Spleen (tissue), 11 donors: ENCODE measurements around the gene C16orf95. TPM values are rescaled to one million over a fixed set of nuclear protein-coding genes. Genes with fewer than 3 reads are reported as not detected.

Experiments used
- DNase-seq: peaks from one replicate; pipeline ENCODE4 v3.0.0-alpha.2; 2020
- H3K27ac ChIP-seq, 8 donors: fragments of 200-600 bp; sonication (generic) in 7 of 8; 1 replicate in 4 of 8; 2 replicates in 4 of 8; pipeline versions ENCODE4 v1.5.0 to v1.8.0; 2016 to 2021; ENCODE audit warnings: inconsistent platforms in 4 of 8, mild to moderate bottlenecking in 4 of 8, moderate library complexity in 1 of 8
- H3K27me3 ChIP-seq, 7 donors: fragments of 200-600 bp; sonication (generic) in 6 of 7; replicated peaks in 1 of 7; 1 replicate in 4 of 7; 2 replicates in 3 of 7; pipeline versions ENCODE4 v1.5.0 to v1.8.0; 2016 to 2021; ENCODE audit warnings: inconsistent platforms in 3 of 7, mild to moderate bottlenecking in 1 of 7
- H3K36me3 ChIP-seq, 6 donors: fragments of 200-600 bp; sonication (generic) in 5 of 6; 1 replicate in 4 of 6; 2 replicates in 2 of 6; pipeline versions ENCODE4 v1.5.0 to v1.8.0; 2016 to 2021; ENCODE audit warnings: inconsistent platforms in 2 of 6
- H3K4me1 ChIP-seq, 6 donors: fragments of 200-600 bp; sonication (generic) in 5 of 6; 1 replicate in 3 of 6; 2 replicates in 3 of 6; pipeline versions ENCODE4 v1.5.0 to v1.8.0; 2016 to 2021; ENCODE audit warnings: inconsistent platforms in 3 of 6
- H3K4me3 ChIP-seq, 8 donors: fragments of 200-600 bp; sonication (generic) in 7 of 8; 1 replicate in 4 of 8; 2 replicates in 4 of 8; pipeline versions ENCODE4 v1.5.0 to v1.8.0; 2016 to 2021; ENCODE audit warnings: inconsistent platforms in 4 of 8, mild to moderate bottlenecking in 4 of 8, moderate library complexity in 2 of 8
- H3K9me3 ChIP-seq, 8 donors: fragments of 200-600 bp; sonication (generic) in 7 of 8; 1 replicate in 4 of 8; 2 replicates in 4 of 8; pipeline versions ENCODE4 v1.5.0 to v1.8.0; 2016 to 2021; ENCODE audit warnings: inconsistent platforms in 4 of 8
- CTCF ChIP-seq, 11 experiments: fragments of 200-600 bp in 7 of 11; fragments of 450-650 bp in 4 of 11; sonication (generic) in 4 of 11; IDR thresholded peaks in 8 of 11; conservative IDR thresholded peaks in 3 of 11; 1 replicate in 7 of 11; 2 replicates in 4 of 11; pipeline versions ENCODE4 v1.4.0 to v1.8.0; 2016 to 2021; ENCODE audit warnings: antibody characterized with exemption in 11 of 11, inconsistent platforms in 4 of 11, mild to moderate bottlenecking in 1 of 11
- POLR2A ChIP-seq, 3 donors: fragments of 450-650 bp; IDR thresholded peaks; one replicate each; pipeline ENCODE4 v1.5.1; 2017; ENCODE audit warnings: antibody characterized with exemption in 3 of 3, mild to moderate bottlenecking in 1 of 3
- POLR2AphosphoS5 ChIP-seq, 3 donors: sonication (generic); formaldehyde crosslinking; IDR thresholded peaks; one replicate each; pipeline ENCODE4 v1.5.1; 2017; ENCODE audit warnings: antibody characterized with exemption in 3 of 3
- WGBS, 5 donors: extraction: QIAGEN DNeasy Blood & Tissue Kit in 3 of 5; methylation state at CpG; one replicate each; pipeline versions ENCODE4 v1.1.5 to v1.1.7; 2013 to 2018; 5-methylcytosine and 5-hydroxymethylcytosine counted together
- intact Hi-C: fragments of 100-400 bp; cut with DNase I; formaldehyde crosslinking; loops from one replicate; pipeline ENCODE4 v1.15.0; 2023; ENCODE audit warnings: low total_unique reads
- polyA plus RNA-seq, 3 donors: library from polyadenylated mRNA; stranded (reverse); fragments of 200-250 nt; gene quantifications; one replicate each; pipeline ENCODE4 v1.2.1, GENCODE V29; 2013
- total RNA-seq, 7 donors: library from RNA; depleted of rRNA in 3 of 7; stranded (reverse); fragments of >200 nt in 3 of 7; fragmentation: NEBNext Ultra II Directional in 4 of 7; extraction: Animal tissue kit (Norgen Biotek cat#: 25700) in 4 of 7; gene quantifications; one replicate each; pipeline versions ENCODE4 v1.1.0 to v1.2.1, GENCODE V29; 2016 to 2021
- donor health status: healthy with polysubstance abuse.
- donor health status: DM: no; HTN: no; CAD: no; lungs with moderate emphysema.
- donor health status: DM: no; HTN: no; CAD: no.
- donor health status: Bipolar disorder and iron deficiency.
- donor health status: healthy.
- donor health status: DM: no; HTN: no; CAD: no.
- donor health status: DM: yes; HTN: yes; CAD: no.

Gene C16orf95
- total and polyA plus RNA-seq, 10 donors = 1.0 to 2.9 (median 2.1) TPM; not detected in 2

- 88 to 94% (median 89%) methylated on average over 29 to 34 of the region's 34 CpGs for WGBS, 5 donors
- no peak for DNase-seq
- Histone ChIP-seq H3K4me3 (peak overlapping the region in 1 of 8 donors; percentile 18), H3K9me3 (no peaks in the 10 kb centered on the region), H3K36me3 (peaks cover 3 to 81% (median 35%) of the 10 kb centered on the region in 6 donors), H3K27ac (peak overlapping the region in 4 of 8 donors; percentile 41 to 65 (median 45)), H3K27me3 (no peaks in the 10 kb centered on the region), H3K4me1 (peaks cover 5 to 26% (median 18%) of the 10 kb centered on the region in 6 donors)
- intact Hi-C loops = no loop called here
- TF ChIP-seq CTCF (IDR thresholded peaks at IDR 0.05 in 8 of 11, conservative IDR thresholded peaks at IDR 0.05 in 3 of 11) (no peak), POLR2A (IDR thresholded peaks at IDR 0.05) (no peak), POLR2AphosphoS5 (IDR thresholded peaks at IDR 0.05) (no peak)
These were observed 27.2 kb upstream of the C16orf95 start for GRCh38 chr16:87344165-87344930.

GRCh38 chr16:87343753-87344050, 26.5 kb upstream of the C16orf95 start:
- Histone ChIP-seq H3K9me3 (no peaks in the 10 kb centered on the region), H3K27me3 (no peaks in the 10 kb centered on the region), H3K36me3 (peaks cover 3 to 81% (median 41%) of the 10 kb centered on the region in 6 donors), H3K4me1 (peaks cover 5 to 26% (median 18%) of the 10 kb centered on the region in 6 donors), H3K27ac (no peak overlapping the region), H3K4me3 (no peak overlapping the region)
- DNase-seq = no peak
- 92 to 95% (median 93%) methylated on average over 11 of the region's 11 CpGs for WGBS, 5 donors
- no peak for TF ChIP-seq POLR2AphosphoS5 (IDR thresholded peaks at IDR 0.05)
- no peak for TF ChIP-seq CTCF (IDR thresholded peaks at IDR 0.05 in 8 of 11, conservative IDR thresholded peaks at IDR 0.05 in 3 of 11)
- TF ChIP-seq POLR2A (IDR thresholded peaks at IDR 0.05) = no peak
- intact Hi-C loops = no loop called here

- 88 to 91% (median 90%) methylated on average over 26 of the region's 26 CpGs for WGBS, 5 donors
- H3K27me3 ChIP-seq = no peaks in the 10 kb centered on the region
- intact Hi-C loops = no loop called here
- H3K9me3 ChIP-seq = no peaks in the 10 kb centered on the region
- no peak overlapping the region for H3K4me3 ChIP-seq
- H3K4me1 ChIP-seq = peaks cover 5 to 26% (median 18%) of the 10 kb centered on the region in 6 donors
- TF ChIP-seq CTCF (IDR thresholded peaks at IDR 0.05 in 8 of 11, conservative IDR thresholded peaks at IDR 0.05 in 3 of 11) (no peak), POLR2A (IDR thresholded peaks at IDR 0.05) (no peak), POLR2AphosphoS5 (IDR thresholded peaks at IDR 0.05) (no peak)
- H3K27ac ChIP-seq = no peak overlapping the region
- no peak for DNase-seq
- peaks cover 3 to 82% (median 42%) of the 10 kb centered on the region in 6 donors for H3K36me3 ChIP-seq
These were observed 26.0 kb upstream of the C16orf95 start for GRCh38 chr16:87342978-87343752.

- Histone ChIP-seq H3K36me3 (peaks cover 3 to 84% (median 42%) of the 10 kb centered on the region in 6 donors), H3K27me3 (no peaks in the 10 kb centered on the region), H3K4me1 (peaks cover 5 to 29% (median 19%) of the 10 kb centered on the region in 6 donors), H3K27ac (no peak overlapping the region), H3K9me3 (no peaks in the 10 kb centered on the region), H3K4me3 (no peak overlapping the region)
- intact Hi-C loops = no loop called here
- 85 to 96% (median 94%) methylated on average over 8 to 20 of the region's 20 CpGs for WGBS, 5 donors
- no peak for DNase-seq
- TF ChIP-seq POLR2AphosphoS5 (IDR thresholded peaks at IDR 0.05) = no peak
- no peak for TF ChIP-seq CTCF (IDR thresholded peaks at IDR 0.05 in 8 of 11, conservative IDR thresholded peaks at IDR 0.05 in 3 of 11)
- TF ChIP-seq POLR2A (IDR thresholded peaks at IDR 0.05) = no peak
These were observed 25.3 kb upstream of the C16orf95 start for GRCh38 chr16:87342504-87342903.
